ENCODE results near the gene LXN.

DNA sequence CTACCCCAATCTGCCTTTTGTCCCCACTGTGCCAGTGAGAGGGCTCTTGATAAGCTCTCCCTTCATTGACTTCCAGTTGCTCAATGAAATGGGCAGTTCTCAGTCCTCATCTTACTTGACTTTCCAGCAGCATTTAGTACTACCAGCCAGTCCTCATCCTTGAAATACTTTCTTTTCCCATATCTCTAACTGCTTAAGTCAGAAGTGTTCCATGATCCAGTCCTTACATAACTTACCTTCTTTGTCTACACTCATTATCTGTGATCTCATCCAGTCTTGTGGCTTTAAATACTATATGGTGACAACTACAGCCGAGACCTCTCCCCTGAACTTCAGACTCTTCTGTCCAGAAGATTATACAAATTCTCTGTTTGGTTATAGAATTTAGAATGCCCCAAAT lies 31.1 kb upstream of the LXN start:
- TF ChIP-seq, protein P1, sequence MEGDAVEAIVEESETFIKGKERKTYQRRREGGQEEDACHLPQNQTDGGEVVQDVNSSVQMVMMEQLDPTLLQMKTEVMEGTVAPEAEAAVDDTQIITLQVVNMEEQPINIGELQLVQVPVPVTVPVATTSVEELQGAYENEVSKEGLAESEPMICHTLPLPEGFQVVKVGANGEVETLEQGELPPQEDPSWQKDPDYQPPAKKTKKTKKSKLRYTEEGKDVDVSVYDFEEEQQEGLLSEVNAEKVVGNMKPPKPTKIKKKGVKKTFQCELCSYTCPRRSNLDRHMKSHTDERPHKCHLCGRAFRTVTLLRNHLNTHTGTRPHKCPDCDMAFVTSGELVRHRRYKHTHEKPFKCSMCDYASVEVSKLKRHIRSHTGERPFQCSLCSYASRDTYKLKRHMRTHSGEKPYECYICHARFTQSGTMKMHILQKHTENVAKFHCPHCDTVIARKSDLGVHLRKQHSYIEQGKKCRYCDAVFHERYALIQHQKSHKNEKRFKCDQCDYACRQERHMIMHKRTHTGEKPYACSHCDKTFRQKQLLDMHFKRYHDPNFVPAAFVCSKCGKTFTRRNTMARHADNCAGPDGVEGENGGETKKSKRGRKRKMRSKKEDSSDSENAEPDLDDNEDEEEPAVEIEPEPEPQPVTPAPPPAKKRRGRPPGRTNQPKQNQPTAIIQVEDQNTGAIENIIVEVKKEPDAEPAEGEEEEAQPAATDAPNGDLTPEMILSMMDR (IDR thresholded peaks at IDR 0.05), result no peak
- no peak for TF ChIP-seq POLR2AphosphoS5 (IDR thresholded peaks at IDR 0.05)
- TF ChIP-seq POLR2A (IDR thresholded peaks at IDR 0.05), result no peak

Measured in suprapubic skin (tissue), 4 donors.